Ishikawa (cell line): ENCODE measurements around the gene CROCC2.

Experiments
- CEBPB ChIP-seq: IDR thresholded peaks from 2 replicates; pipeline ENCODE4 v1.6.1; 2012
- CREB1 ChIP-seq: IDR thresholded peaks from 2 replicates; pipeline ENCODE4 v1.6.1; 2012; ENCODE audit warnings: low read depth
- EGR1 ChIP-seq: IDR thresholded peaks from 2 replicates; pipeline ENCODE4 v1.6.1; 2012
- EP300 ChIP-seq: IDR thresholded peaks from 2 replicates; pipeline ENCODE4 v1.6.1; 2012; ENCODE audit warnings: borderline replicate concordance
- MAX ChIP-seq: IDR thresholded peaks from 2 replicates; pipeline ENCODE4 v1.6.1; 2012
- NFIC ChIP-seq: IDR thresholded peaks from 2 replicates; pipeline ENCODE4 v1.6.1; 2012
- RAD21 ChIP-seq: IDR thresholded peaks from 2 replicates; pipeline ENCODE4 v1.6.1; 2012; ENCODE audit warnings: low read depth
- REST ChIP-seq: IDR thresholded peaks from 2 replicates; pipeline ENCODE4 v1.6.1; 2012; ENCODE audit warnings: low read depth, mild to moderate bottlenecking
- USF1 ChIP-seq: IDR thresholded peaks from 2 replicates; pipeline ENCODE4 v1.6.1; 2012
- YY1 ChIP-seq: IDR thresholded peaks from 2 replicates; pipeline ENCODE4 v1.6.1; 2012; ENCODE audit warnings: low read depth

GRCh38 chr2:241037498-241037897, 131.4 kb downstream of the CROCC2 start:
- TF ChIP-seq CEBPB (no peak), CREB1 (no peak), MAX (no peak), YY1 (no peak), REST (no peak), EP300 (no peak), EGR1 (no peak), USF1 (no peak), NFIC (no peak), RAD21 (no peak)
